Body of pancreas (tissue), 4 donors: ENCODE data around the gene MXRA5.
"Not testable (repeated sequence)": the region's sequence is repeated elsewhere in the genome, so short reads cannot be mapped to it uniquely, and the experiment has no call there.

Source experiments
- POLR2A ChIP-seq, 3 donors: fragments of 450-650 bp; IDR thresholded peaks; one replicate each; pipeline ENCODE4 v1.6.1; 2016; ENCODE audit warnings: antibody characterized with exemption in 3 of 3, mild to moderate bottlenecking in 2 of 3
- TF ChIP-seq, protein P1 (sequence below), 7 experiments: fragments of 450-650 bp in 4 of 7; fragments of 200-600 bp in 3 of 7; sonication (generic) in 3 of 7; IDR thresholded peaks; one replicate each; pipeline ENCODE4 v1.5.1; 2016 to 2019; ENCODE audit warnings: antibody characterized with exemption in 7 of 7

DNA sequence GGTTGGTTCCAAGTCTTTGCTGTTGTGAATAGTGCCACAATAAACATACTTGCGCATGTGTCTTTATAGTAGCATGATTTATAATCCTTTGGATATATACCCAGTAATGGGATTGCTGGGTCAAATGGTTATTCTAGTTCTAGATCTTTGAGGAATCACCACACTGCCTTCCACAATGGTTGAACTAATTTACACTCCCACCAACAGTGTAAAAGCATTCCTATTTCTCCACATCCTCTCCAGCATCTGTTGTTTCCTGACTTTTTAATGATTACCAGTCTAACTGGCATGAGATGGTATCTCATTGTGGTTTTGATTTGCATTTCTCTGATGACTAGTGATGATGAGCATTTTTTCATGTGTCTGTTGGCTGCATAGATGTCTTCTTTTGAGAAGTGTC, 72.8 kb downstream of the MXRA5 start:
- TF ChIP-seq POLR2A (IDR thresholded peaks at IDR 0.05) = not testable (repeated sequence)
- TF ChIP-seq, protein P1, sequence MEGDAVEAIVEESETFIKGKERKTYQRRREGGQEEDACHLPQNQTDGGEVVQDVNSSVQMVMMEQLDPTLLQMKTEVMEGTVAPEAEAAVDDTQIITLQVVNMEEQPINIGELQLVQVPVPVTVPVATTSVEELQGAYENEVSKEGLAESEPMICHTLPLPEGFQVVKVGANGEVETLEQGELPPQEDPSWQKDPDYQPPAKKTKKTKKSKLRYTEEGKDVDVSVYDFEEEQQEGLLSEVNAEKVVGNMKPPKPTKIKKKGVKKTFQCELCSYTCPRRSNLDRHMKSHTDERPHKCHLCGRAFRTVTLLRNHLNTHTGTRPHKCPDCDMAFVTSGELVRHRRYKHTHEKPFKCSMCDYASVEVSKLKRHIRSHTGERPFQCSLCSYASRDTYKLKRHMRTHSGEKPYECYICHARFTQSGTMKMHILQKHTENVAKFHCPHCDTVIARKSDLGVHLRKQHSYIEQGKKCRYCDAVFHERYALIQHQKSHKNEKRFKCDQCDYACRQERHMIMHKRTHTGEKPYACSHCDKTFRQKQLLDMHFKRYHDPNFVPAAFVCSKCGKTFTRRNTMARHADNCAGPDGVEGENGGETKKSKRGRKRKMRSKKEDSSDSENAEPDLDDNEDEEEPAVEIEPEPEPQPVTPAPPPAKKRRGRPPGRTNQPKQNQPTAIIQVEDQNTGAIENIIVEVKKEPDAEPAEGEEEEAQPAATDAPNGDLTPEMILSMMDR (IDR thresholded peaks at IDR 0.05) = not testable (repeated sequence)
